ENCODE data around the gene PRKACA. TPM values are rescaled to one million over a fixed set of nuclear protein-coding genes. Genes with fewer than 3 reads are reported as not detected.

The PRKACA gene
- total RNA-seq, 4 donors from 2014 or later: 45.9 to 53.7 (median 49.2) TPM

DNA sequence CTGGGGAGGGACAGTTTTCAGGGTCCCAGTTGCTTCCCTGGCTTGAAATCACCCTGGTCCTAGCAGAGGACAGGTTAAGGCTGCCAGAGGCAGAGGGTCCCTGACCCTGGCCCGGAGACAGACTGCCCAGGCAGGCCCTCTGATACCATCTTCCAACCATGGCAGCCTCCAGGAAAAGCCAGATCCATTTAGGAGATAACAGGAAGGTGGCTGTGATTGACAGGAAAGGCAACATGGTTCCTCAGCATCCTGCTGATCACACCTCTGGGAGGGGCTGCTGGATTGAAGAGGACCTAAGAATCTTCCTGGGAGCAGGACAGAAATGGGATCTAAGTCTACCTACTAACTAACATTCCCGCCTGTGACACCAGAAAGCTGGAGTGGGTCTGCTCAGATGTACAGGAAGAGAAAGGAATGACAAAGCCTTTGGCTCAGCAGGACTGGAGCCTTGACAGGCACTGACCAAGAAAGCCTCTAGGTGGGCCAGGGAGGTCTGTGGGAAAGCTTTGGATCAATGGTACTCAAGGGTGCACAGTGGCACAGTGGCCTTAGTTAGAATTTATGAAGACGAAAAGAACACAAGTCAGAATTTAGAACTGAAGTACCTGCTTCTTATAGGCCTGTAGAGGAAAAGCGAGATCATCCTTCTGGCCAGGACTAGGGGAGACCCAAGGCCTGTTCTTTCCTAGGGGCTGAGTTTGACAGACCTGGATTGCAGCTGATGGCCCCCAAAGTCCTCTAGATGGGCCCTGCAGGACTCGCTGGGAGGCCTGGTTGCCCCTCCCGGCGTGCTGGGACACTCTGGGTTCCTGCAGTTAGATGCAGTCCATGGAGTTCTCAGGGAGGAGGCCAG is 2.3 kb upstream of the PRKACA start:
- intact Hi-C loops (cut with DNase I; ENCODE audit: low total_unique reads): no loop called here
- no peak for DNase-seq (ENCODE audit: low spot score in 2 of 2)

DNA sequence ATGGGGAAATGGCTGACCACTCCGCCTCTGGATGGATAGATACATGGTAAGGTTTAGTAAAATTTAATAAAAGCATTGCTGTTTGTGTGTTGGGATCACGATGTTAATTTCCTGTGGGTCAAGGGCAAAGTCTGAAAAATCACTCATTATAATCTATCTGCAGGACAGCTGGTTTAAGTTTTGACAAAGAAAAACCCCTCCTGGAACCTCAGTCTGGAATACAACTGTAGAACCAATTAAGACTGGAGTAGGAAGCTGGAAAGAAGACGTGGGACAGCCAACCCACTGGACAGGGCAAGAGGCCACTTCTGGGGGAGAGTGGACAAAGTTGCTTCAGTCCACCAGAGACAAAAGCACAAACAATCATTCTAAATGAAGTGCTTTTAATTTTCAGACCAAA is 1.6 kb upstream of the PRKACA start:
- H3K4me3 ChIP-seq (ENCODE audit: low read depth, poor library complexity, severe bottlenecking): no peak overlapping the region
- no peak for DNase-seq (ENCODE audit: low spot score in 2 of 2)
- WGBS, 2 donors: 48 to 52% methylated on average over 3 of the region's 3 CpGs
- intact Hi-C loops (cut with DNase I; ENCODE audit: low total_unique reads): no loop called here
- no peak for TF ChIP-seq POLR2A (IDR thresholded peaks at IDR 0.05)
- TF ChIP-seq, protein P1, sequence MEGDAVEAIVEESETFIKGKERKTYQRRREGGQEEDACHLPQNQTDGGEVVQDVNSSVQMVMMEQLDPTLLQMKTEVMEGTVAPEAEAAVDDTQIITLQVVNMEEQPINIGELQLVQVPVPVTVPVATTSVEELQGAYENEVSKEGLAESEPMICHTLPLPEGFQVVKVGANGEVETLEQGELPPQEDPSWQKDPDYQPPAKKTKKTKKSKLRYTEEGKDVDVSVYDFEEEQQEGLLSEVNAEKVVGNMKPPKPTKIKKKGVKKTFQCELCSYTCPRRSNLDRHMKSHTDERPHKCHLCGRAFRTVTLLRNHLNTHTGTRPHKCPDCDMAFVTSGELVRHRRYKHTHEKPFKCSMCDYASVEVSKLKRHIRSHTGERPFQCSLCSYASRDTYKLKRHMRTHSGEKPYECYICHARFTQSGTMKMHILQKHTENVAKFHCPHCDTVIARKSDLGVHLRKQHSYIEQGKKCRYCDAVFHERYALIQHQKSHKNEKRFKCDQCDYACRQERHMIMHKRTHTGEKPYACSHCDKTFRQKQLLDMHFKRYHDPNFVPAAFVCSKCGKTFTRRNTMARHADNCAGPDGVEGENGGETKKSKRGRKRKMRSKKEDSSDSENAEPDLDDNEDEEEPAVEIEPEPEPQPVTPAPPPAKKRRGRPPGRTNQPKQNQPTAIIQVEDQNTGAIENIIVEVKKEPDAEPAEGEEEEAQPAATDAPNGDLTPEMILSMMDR (IDR thresholded peaks at IDR 0.05): no peak

More for the DNA sequence above, 2.3 kb upstream of the PRKACA start:
- no peak overlapping the region for H3K4me3 ChIP-seq (ENCODE audit: low read depth, poor library complexity, severe bottlenecking)
- WGBS, 2 donors: 82 to 90% methylated on average over 6 to 7 of the region's 7 CpGs
- TF ChIP-seq, protein P1 (IDR thresholded peaks at IDR 0.05): no peak
- TF ChIP-seq POLR2A (IDR thresholded peaks at IDR 0.05): no peak

DNA sequence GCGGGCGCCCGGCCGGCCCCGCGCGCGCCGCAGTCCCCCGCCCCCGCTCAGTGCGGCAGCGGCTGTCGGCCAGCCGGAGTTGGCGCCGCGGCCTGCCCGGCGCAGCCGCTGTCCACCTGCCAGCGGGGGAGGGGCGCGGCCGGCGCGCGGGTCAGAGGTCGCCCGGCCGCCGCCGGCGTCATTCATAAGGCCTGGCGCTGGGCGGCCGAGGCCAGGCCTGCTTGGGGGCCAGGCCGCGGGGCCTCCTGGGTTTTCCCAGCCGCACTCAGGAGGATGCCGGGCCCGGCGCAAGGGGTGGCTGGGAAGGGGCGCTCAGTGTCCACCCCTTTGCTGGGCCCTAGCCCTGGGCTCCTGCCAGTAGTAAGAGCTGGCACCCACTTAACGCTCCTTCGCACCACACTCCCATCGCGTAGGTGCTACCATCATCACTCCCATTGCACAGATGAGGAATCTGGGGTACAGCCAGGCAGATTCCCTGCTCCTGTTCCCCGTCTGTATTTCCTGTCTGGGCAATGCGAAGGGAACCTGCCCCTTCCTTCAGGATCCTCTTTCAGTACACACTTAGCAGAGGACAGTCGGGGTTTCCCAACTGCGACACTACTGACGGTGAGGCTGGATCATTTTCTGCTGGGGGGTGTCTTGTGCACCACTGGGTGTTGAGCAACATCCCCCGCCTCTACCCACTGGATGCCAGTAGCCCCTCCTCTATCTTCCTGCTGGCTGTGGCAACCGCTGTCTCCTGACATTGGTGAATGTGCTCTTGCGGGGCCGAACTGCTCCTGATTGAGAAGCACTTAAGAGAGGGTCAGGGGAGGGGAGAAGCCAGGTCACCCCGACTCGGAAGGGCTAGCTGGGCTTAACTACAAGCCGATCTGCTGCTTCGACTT is 846 bp upstream of the PRKACA start:
- 1 to 4% methylated on average over 17 to 22 of the region's 61 CpGs for WGBS, 2 donors
- peak overlapping the region; percentile 36 for H3K4me3 ChIP-seq (ENCODE audit: low read depth, poor library complexity, severe bottlenecking)
- intact Hi-C loops (cut with DNase I; ENCODE audit: low total_unique reads): no loop called here
- TF ChIP-seq, protein P1 (IDR thresholded peaks at IDR 0.05): no peak
- peak in 1 of 2 donors; percentile 4 for TF ChIP-seq POLR2A (IDR thresholded peaks at IDR 0.05)
- peak; percentile 89 to 98 for DNase-seq (ENCODE audit: low spot score in 2 of 2)

DNA sequence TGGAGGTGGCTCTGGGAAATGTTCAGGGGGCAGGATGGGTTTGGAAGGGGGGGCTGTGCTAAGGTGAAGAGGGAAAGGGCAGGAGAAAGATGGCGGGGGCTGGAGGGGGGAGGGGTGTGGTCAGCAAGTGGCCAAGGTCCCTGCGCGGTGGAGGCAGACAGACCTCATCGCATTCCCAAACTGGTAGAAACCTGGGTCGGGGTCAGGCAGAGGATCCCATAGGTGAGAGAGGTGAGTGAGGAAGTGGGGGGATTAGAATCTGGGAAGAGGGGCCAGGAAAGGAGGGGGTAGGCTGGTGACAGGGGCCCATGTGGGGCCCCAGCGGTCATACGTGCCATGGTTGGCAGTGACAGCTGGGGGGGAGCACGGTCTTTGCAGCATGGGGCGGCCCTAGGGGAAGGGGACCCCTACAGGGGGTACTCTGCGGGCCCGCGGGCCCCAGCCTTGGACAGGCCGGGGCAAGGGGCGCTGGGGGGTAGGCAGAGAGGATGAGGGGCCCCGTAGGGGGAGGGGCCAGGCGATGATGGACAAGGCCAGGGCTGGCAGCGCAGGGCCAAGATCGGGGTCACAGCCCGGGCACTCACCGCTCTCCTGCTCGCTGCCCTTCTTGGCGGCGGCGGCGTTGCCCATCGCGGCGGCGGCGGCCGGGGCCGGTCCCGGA is 514 bp downstream of the PRKACA start:
- TF ChIP-seq POLR2A (IDR thresholded peaks at IDR 0.05): no peak
- TF ChIP-seq, protein P1 (IDR thresholded peaks at IDR 0.05): no peak
- H3K4me3 ChIP-seq (ENCODE audit: low read depth, poor library complexity, severe bottlenecking): peak overlapping the region; percentile 95
- intact Hi-C loops (cut with DNase I; ENCODE audit: low total_unique reads): no loop called here
- WGBS, 2 donors: 0 to 1% methylated on average over 16 to 22 of the region's 33 CpGs
- DNase-seq (ENCODE audit: low spot score in 2 of 2): peak in 1 of 2 donors; percentile 88

DNA sequence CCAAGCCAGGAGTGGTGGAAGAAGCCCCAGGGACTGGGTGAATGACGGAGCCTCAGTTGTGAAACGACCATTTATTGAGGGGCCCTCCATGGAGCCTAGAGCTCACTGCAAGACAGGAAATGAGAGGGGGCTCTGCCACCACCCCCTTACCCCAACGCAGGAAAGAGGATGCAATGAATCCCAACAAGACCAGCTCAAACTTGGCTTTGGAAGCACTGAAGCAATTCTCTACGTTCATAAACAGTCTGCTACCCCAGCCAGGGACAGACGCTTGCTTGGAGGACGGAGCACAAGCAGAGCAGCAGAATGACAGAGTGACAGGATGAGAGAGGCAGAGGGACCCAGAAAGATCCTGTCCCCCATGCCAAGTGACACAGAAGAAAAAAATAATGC is 1.0 kb downstream of the PRKACA start:
- peak overlapping the region; percentile 95 for H3K4me3 ChIP-seq (ENCODE audit: low read depth, poor library complexity, severe bottlenecking)
- intact Hi-C loops (cut with DNase I; ENCODE audit: low total_unique reads): no loop called here
- WGBS, 2 donors: 5 to 8% methylated on average over 6 of the region's 6 CpGs
- DNase-seq (ENCODE audit: low spot score in 2 of 2): no peak
- TF ChIP-seq POLR2A (IDR thresholded peaks at IDR 0.05): no peak
- TF ChIP-seq, protein P1 (IDR thresholded peaks at IDR 0.05): no peak
